ENCODE data around the gene AKNA.

The AKNA gene

GRCh38 chr9:114300153-114300845 is 87.5 kb downstream of the AKNA start:
- no peak for DNase-seq

- no peak for DNase-seq
These were observed 88.3 kb downstream of the AKNA start for GRCh38 chr9:114299286-114300152.

GRCh38 chr9:114296338-114296737 is 91.4 kb downstream of the AKNA start:
- DNase-seq: no peak

GRCh38 chr9:114294664-114295063 is 93.1 kb downstream of the AKNA start:
- DNase-seq: no peak

- no peak for DNase-seq
These were observed 95.7 kb downstream of the AKNA start for GRCh38 chr9:114291886-114292590.

- DNase-seq: peak; percentile 73
These were observed 96.7 kb downstream of the AKNA start for GRCh38 chr9:114291064-114291474.

GRCh38 chr9:114290561-114290986 is 97.2 kb downstream of the AKNA start:
- no peak for DNase-seq

GRCh38 chr9:114289571-114290481 is 98.0 kb downstream of the AKNA start:
- no peak for DNase-seq

- DNase-seq: no peak
These were observed 98.7 kb downstream of the AKNA start for GRCh38 chr9:114289106-114289505.

- no peak for DNase-seq
These were observed 99.3 kb downstream of the AKNA start for GRCh38 chr9:114288193-114289091.

- DNase-seq: no peak
These were observed 100.0 kb downstream of the AKNA start for GRCh38 chr9:114287763-114288192.

- no peak for DNase-seq
These were observed 100.6 kb downstream of the AKNA start for GRCh38 chr9:114287001-114287762.

GRCh38 chr9:114286146-114286679 is 101.6 kb downstream of the AKNA start:
- DNase-seq: no peak

- DNase-seq: no peak
These were observed 102.5 kb downstream of the AKNA start for GRCh38 chr9:114285166-114285867.

- no peak for DNase-seq
These were observed 103.3 kb downstream of the AKNA start for GRCh38 chr9:114284316-114285060.
